Upper lobe of right lung (tissue), 1 donor: ENCODE measurements around the gene DNAH2. TPM values are rescaled to one million over a fixed set of nuclear protein-coding genes. Genes with fewer than 3 reads are reported as not detected.

ENCODE experiments used
- ATAC-seq: fragments of 200-7000 bp; cut with Tn5 transposase; one replicate; pipeline ENCODE4 v1.9.1; 2020; ENCODE audit warnings: mild to moderate bottlenecking, moderate library complexity
- DNase-seq: peaks from one replicate; pipeline ENCODE4 v3.0.0-alpha.2; 2020
- H3K27ac ChIP-seq: fragments of 200-600 bp; one replicate; pipeline ENCODE4 v1.8.0; 2022
- H3K27me3 ChIP-seq: fragments of 200-600 bp; one replicate; pipeline ENCODE4 v1.8.0; 2022; ENCODE audit warnings: mild to moderate bottlenecking
- H3K36me3 ChIP-seq: fragments of 200-600 bp; one replicate; pipeline ENCODE4 v1.8.0; 2022
- H3K4me1 ChIP-seq: fragments of 200-600 bp; one replicate; pipeline ENCODE4 v1.8.0; 2022
- H3K4me3 ChIP-seq: fragments of 200-600 bp; one replicate; pipeline ENCODE4 v1.8.0; 2022; ENCODE audit warnings: mild to moderate bottlenecking
- H3K9me3 ChIP-seq: fragments of 200-600 bp; one replicate; pipeline ENCODE4 v1.8.0; 2022
- intact Hi-C: fragments of 100-400 bp; cut with DNase I; formaldehyde crosslinking; loops from one replicate; pipeline ENCODE4 v1.11.0; 2022
- total RNA-seq: library from RNA; stranded (reverse); fragmentation: NEBNext Ultra II Directional; extraction: Animal tissue kit (Norgen Biotek cat#: 25700); gene quantifications from one replicate; pipeline ENCODE4 v1.2.1, GENCODE V29; 2021
- TF ChIP-seq, protein P1 (sequence below): fragments of 200-600 bp; IDR thresholded peaks from one replicate; pipeline ENCODE4 v1.8.0; 2022; ENCODE audit warnings: antibody characterized with exemption
- donor health status: DM: no; HTN: yes; CAD: no; lungs with severe emphysema.

The DNAH2 gene
- total RNA-seq, 1 donor from 2014 or later, result 0.58 TPM

- Histone ChIP-seq H3K27me3 (no peaks in the 10 kb centered on the region), H3K9me3 (no peaks in the 10 kb centered on the region), H3K4me3 (peak within 1 kb of the TSS; percentile 71), H3K36me3 (no peaks in the 10 kb centered on the region), H3K4me1 (peaks cover 23% of the 10 kb centered on the region), H3K27ac (peak within 1 kb of the TSS; percentile 100)
- intact Hi-C loops, result no loop called here
- ATAC-seq, result peak; percentile 94
- TF ChIP-seq, protein P1, sequence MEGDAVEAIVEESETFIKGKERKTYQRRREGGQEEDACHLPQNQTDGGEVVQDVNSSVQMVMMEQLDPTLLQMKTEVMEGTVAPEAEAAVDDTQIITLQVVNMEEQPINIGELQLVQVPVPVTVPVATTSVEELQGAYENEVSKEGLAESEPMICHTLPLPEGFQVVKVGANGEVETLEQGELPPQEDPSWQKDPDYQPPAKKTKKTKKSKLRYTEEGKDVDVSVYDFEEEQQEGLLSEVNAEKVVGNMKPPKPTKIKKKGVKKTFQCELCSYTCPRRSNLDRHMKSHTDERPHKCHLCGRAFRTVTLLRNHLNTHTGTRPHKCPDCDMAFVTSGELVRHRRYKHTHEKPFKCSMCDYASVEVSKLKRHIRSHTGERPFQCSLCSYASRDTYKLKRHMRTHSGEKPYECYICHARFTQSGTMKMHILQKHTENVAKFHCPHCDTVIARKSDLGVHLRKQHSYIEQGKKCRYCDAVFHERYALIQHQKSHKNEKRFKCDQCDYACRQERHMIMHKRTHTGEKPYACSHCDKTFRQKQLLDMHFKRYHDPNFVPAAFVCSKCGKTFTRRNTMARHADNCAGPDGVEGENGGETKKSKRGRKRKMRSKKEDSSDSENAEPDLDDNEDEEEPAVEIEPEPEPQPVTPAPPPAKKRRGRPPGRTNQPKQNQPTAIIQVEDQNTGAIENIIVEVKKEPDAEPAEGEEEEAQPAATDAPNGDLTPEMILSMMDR, result peak; percentile 100
- DNase-seq, result peak; percentile 97
Measured at GRCh38 chr17:7687908-7688807, 29.4 kb upstream of the DNAH2 start, which contains the start of gene WRAP53. Gene WRAP53 (plus strand): TSS chr17:7688477. CDS start chr17:7688649, 172 bp downstream.

- H3K27ac ChIP-seq, result peak overlapping the region; percentile 32
- no peaks in the 10 kb centered on the region for H3K36me3 ChIP-seq
- peaks cover 23% of the 10 kb centered on the region for H3K4me1 ChIP-seq
- ATAC-seq (no peak), DNase-seq (no peak)
- peak overlapping the region; percentile 71 for H3K4me3 ChIP-seq
- H3K27me3 ChIP-seq, result no peaks in the 10 kb centered on the region
- no peaks in the 10 kb centered on the region for H3K9me3 ChIP-seq
- intact Hi-C loops, result no loop called here
- TF ChIP-seq, protein P1, result no peak
Measured at GRCh38 chr17:7688808-7689316, 28.7 kb upstream of the DNAH2 start.

DNA sequence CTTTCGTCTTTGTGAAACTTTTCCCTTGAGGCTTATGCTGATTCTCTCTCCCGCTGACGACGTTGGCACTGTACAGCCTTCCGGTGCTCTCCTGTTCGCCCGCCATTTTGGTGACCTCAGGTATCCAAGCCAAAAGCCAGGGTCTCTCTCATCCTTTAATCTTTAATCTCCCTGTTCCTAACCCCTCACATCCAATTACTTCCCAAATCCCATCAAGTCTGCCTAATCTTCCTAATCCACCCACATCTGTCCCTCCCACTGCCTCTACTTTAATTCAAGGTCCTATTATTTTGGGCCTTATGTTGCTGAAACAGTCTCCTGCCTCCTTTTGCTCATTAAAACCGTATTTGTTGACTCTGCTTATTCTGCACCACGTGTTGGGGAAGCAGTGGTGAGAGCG lies 22.0 kb upstream of the DNAH2 start:
- DNase-seq (no peak), ATAC-seq (no peak)
- H3K9me3 ChIP-seq, result no peaks in the 10 kb centered on the region
- H3K36me3 ChIP-seq, result no peaks in the 10 kb centered on the region
- H3K27ac ChIP-seq, result no peak overlapping the region
- H3K4me1 ChIP-seq, result no peaks in the 10 kb centered on the region
- intact Hi-C loops, result no loop called here
- H3K27me3 ChIP-seq, result no peaks in the 10 kb centered on the region
- TF ChIP-seq, protein P1, result no peak
- H3K4me3 ChIP-seq, result no peak overlapping the region

DNA sequence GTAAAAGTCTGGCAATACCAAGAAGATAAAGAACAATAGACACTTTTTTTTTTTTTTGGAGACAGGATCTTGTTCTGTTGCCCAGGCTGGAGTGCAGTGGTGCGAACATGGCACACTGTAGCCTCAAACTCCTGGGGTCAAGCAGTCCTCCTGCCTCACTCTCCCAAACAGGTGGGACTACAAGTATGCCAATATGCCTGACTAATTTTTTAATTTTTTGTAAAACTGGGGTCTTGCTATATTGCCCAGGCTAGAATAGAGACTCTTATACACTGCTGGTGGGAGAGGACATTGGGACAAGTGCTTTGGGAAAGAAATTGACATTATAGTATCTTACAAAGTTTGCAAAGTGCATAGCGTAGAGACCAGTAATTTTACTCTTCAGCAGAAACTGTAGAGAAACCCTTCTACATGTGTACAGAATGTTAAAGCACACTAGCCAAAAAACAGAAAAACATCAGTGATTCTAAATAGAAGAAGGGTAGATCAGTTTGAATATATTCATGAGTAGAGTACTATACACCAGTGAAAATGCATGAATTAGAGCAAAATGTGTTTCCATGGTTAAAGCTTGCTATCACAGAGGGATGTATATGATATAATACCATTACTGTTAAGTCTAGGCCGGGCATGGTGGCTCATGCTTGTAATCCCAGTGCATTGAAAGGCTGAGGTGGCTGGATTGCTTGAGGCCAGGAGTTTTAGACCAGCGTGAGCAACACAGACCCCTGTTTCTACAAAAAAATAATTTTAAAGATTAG lies 19.5 kb upstream of the DNAH2 start:
- DNase-seq (no peak), ATAC-seq (no peak)
- intact Hi-C loops, result no loop called here
- TF ChIP-seq, protein P1, result no peak
- Histone ChIP-seq H3K27ac (no peak overlapping the region), H3K4me3 (no peak overlapping the region), H3K9me3 (no peaks in the 10 kb centered on the region), H3K27me3 (peaks cover 5% of the 10 kb centered on the region), H3K4me1 (no peaks in the 10 kb centered on the region), H3K36me3 (peaks cover 9% of the 10 kb centered on the region)

DNA sequence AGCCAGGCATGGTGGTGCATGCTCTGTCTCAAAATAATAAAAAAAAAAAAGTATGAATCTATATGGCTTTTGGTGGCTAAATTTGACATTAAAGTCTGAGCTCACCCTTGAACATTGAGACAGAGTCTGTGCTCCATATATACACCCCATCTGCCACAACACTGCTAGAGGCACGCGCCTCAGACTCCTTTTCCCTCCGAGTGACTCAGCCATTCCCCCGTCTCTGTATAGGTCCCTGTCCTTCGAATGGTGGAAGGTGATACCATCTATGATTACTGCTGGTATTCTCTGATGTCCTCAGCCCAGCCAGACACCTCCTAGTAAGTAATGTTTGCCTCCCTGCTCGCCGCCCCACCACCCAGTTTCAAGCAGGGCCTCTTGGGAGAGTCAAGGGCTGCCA lies 17.0 kb upstream of the DNAH2 start:
- Histone ChIP-seq H3K4me3 (no peak overlapping the region), H3K4me1 (peaks cover 12% of the 10 kb centered on the region), H3K27ac (no peak overlapping the region), H3K27me3 (peaks cover 25% of the 10 kb centered on the region), H3K9me3 (no peaks in the 10 kb centered on the region), H3K36me3 (peaks cover 9% of the 10 kb centered on the region)
- TF ChIP-seq, protein P1, result no peak
- ATAC-seq (no peak), DNase-seq (no peak)
- intact Hi-C loops, result no loop called here
